Spinal cord (tissue), 10 donors: ENCODE measurements around the gene SSX2IP. TPM values are rescaled to one million over a fixed set of nuclear protein-coding genes. Genes with fewer than 3 reads are reported as not detected.
"Not testable (repeated sequence)": the region's sequence is repeated elsewhere in the genome, so short reads cannot be mapped to it uniquely, and the experiment has no call there.

Experiments
- DNase-seq, 6 donors: peaks; one replicate each; pipeline versions ENCODE4 v3.0.0 to v3.0.0-alpha.2; 2013 to 2015; ENCODE audit warnings: low spot score in 6 of 6, low read depth in 4 of 6
- H3K27ac ChIP-seq: one replicate; pipeline ENCODE4 v1.5.1; 2013; ENCODE audit warnings: low read depth, low read length, control low read depth
- H3K27me3 ChIP-seq: one replicate; pipeline ENCODE4 v1.6.1; 2013; ENCODE audit warnings: low read length; ENCODE audit not compliant: control insufficient read depth, insufficient read depth
- H3K36me3 ChIP-seq: one replicate; pipeline ENCODE4 v1.6.1; 2013; ENCODE audit warnings: low read length; ENCODE audit not compliant: control insufficient read depth, insufficient read depth
- H3K4me1 ChIP-seq: one replicate; pipeline ENCODE4 v1.6.1; 2013; ENCODE audit warnings: low read length; ENCODE audit not compliant: control insufficient read depth, insufficient read depth
- H3K4me3 ChIP-seq: one replicate; pipeline ENCODE4 v1.5.1; 2013; ENCODE audit warnings: low read depth, low read length, control low read depth
- H3K9me3 ChIP-seq: one replicate; pipeline ENCODE4 v1.6.1; 2013; ENCODE audit warnings: low read length; ENCODE audit not compliant: control insufficient read depth, insufficient read depth
- WGBS: methylation state at CpG from one replicate; pipeline ENCODE4 v1.1.5; 2013; ENCODE audit warnings: missing lambda C conversion rate; ENCODE audit not compliant: insufficient coverage; 5-methylcytosine and 5-hydroxymethylcytosine counted together
- polyA plus RNA-seq, 2 donors: library from polyadenylated mRNA; unstranded; fragments of 120-200 nt; gene quantifications; one replicate each; pipeline ENCODE4 v1.2.1, GENCODE V29; 2013; ENCODE audit not compliant: insufficient read length in 2 of 2
- total RNA-seq, 2 donors: library from RNA; depleted of rRNA in 1 of 2; stranded (reverse); fragments of 120-200 nt in 1 of 2; fragments of >200 nt in 1 of 2; gene quantifications; one replicate each; pipeline versions ENCODE4 v1.2.3 to v1.2.4, GENCODE V29; 2013 to 2014
- donor health status: healthy.

SSX2IP gene
- total and polyA plus RNA-seq, 4 donors: 14.9 to 29.7 (median 21.5) TPM

DNA sequence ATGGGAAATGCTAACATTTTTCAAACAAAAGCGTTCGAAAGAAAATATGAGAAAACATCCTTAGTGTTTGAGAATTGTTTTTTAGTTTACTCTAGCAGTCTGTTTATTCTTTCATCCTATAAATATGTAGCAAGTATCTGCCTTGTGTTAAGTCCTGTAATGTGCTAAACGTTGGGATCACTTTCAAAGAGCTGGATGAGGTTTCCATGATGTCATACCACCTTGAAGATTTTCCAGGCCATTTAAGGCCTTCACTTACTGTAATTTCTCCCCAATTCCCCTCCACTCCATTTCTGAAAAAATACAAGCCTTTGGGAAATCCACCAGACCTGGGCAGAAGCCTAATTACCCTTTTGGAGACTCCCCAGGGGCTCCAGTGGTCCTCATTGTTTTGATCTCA, 91.8 kb downstream of the SSX2IP start:
- Histone ChIP-seq H3K27ac (no peak overlapping the region), H3K4me1 (no peaks in the 10 kb centered on the region), H3K36me3 (no peaks in the 10 kb centered on the region), H3K9me3 (no peaks in the 10 kb centered on the region), H3K27me3 (no peaks in the 10 kb centered on the region), H3K4me3 (no peak overlapping the region)
- WGBS: 83% methylated on average over 1 of the region's 3 CpGs
- no peak for DNase-seq

DNA sequence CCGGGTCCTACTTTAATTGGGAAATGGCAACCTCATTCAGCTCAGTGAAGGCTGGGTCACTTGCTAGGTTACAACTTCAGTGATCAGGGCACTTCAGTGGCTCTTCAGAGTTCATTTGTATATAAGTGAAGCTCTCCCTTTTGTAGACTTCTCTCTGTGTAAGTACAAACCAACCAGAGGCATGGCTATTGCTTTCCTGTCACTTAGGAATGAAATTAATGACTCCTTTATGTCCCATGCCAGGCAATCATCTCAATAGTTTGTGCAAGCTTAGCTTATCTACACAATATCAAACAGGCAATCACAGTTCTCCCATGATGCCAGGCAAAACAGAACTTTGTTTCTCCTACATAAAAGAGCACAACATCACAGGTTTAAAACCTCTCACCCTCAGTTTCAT, 93.2 kb downstream of the SSX2IP start:
- Histone ChIP-seq H3K27ac (no peak overlapping the region), H3K9me3 (no peaks in the 10 kb centered on the region), H3K4me3 (no peak overlapping the region), H3K27me3 (no peaks in the 10 kb centered on the region), H3K4me1 (no peaks in the 10 kb centered on the region), H3K36me3 (no peaks in the 10 kb centered on the region)
- WGBS: no CpG with 5 or more reads among the region's 1 CpG
- peak in 1 of 6 donors; percentile 19 for DNase-seq

DNA sequence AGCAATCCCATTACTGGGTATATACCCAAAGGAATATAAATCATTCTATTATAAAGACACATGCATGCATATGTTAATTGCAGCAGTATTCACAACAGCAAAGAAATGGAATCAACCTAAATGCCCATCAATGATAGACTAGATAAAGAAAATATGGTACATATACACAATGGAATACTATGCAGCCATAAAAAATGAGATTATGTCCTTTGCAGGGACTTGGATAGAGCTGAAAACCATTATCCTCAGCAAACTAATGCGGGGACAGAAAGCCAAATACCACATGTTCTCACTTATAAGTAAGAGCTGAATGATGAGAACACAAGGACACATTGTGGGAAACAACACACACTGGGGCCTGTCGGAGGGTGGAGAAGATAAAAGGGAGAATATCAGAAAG, 95.3 kb downstream of the SSX2IP start:
- WGBS: 100% methylated on average over 1 of the region's 2 CpGs

More for the DNA sequence above, 95.3 kb downstream of the SSX2IP start:
- not testable (repeated sequence) for H3K36me3 ChIP-seq, H3K9me3 ChIP-seq, H3K4me3 ChIP-seq, H3K27ac ChIP-seq, H3K27me3 ChIP-seq, DNase-seq, H3K4me1 ChIP-seq

Other genes starting within 250 kb of the SSX2IP start
- 10 to 100 TPM; 31.3 to 37.1 TPM for gene RPF1, start 211.2 kb downstream of the SSX2IP start, total RNA-seq
- 10 to 100 TPM; 25.1 to 29.2 TPM for gene RPF1, start 211.2 kb downstream of the SSX2IP start, polyA plus RNA-seq
- gene SPATA1, start 184.1 kb downstream of the SSX2IP start, total RNA-seq: 1 to 10 TPM in 1 of 2 donors, under 1 TPM in 1; 0.99 to 1.8 TPM
- gene SPATA1, start 184.1 kb downstream of the SSX2IP start, polyA plus RNA-seq: 1 to 10 TPM in 1 of 2 donors, under 1 TPM in 1; 0.90 to 2.4 TPM
- 10 to 100 TPM; 13.6 to 39.5 TPM for gene GNG5, start 183.9 kb downstream of the SSX2IP start, total RNA-seq
- gene GNG5, start 183.9 kb downstream of the SSX2IP start, polyA plus RNA-seq: 10 to 100 TPM; 80.4 to 93.1 TPM
- 10 to 100 TPM in 1 of 2 donors, 1 to 10 TPM in 1; 7.6 to 10.2 TPM for gene CTBS, start 116.0 kb downstream of the SSX2IP start, total RNA-seq
- gene CTBS, start 116.0 kb downstream of the SSX2IP start, polyA plus RNA-seq: 1 to 10 TPM; 4.8 to 6.2 TPM
- 10 to 100 TPM; 14.1 to 17.6 TPM for gene LPAR3, start 202.7 kb upstream of the SSX2IP start, total RNA-seq
- 1 to 10 TPM in 1 of 2 donors, under 1 TPM in 1; 0.76 to 2.6 TPM for gene LPAR3, start 202.7 kb upstream of the SSX2IP start, polyA plus RNA-seq